ENCODE results near the gene CLCN6. TPM values are rescaled to one million over a fixed set of nuclear protein-coding genes. Genes with fewer than 3 reads are reported as not detected.

CLCN6 gene
- total and polyA plus RNA-seq, 10 of the 15 experiments (the other 5 are each of a cell fraction or from before 2014, with no cell fraction given), result 2.2 to 20.9 (median 10.2) TPM

- Histone ChIP-seq H3K9ac (ENCODE audit: control insufficient read depth, insufficient read depth, low read length) (no peak overlapping the region), H3K9me3 (replicated peaks; ENCODE audit: control insufficient read depth, insufficient read depth, low read length) (no peaks in the 10 kb centered on the region), H3K4me1 (ENCODE audit: control insufficient read depth, insufficient read depth, low read length) (peaks cover 8% of the 10 kb centered on the region), H3K27me3 (replicated peaks in 1 of 2; ENCODE audit: control insufficient read depth in 2 of 2, insufficient read depth in 2 of 2, low read length in 1 of 2) (no peaks in the 10 kb centered on the region), H3K27ac (ENCODE audit: control insufficient read depth, insufficient read depth) (no peak overlapping the region), H3K4me2 (ENCODE audit: control insufficient read depth, insufficient read depth) (no peak overlapping the region), H2AFZ (ENCODE audit: control insufficient read depth, low read depth, low read length) (no peak overlapping the region), H3K79me2 (ENCODE audit: control insufficient read depth, insufficient read depth, low read length) (peaks cover 11% of the 10 kb centered on the region), H3K36me3 (ENCODE audit: control insufficient read depth in 2 of 2, insufficient read depth in 2 of 2, low read length in 1 of 2) (peaks cover 0 to 5% of the 10 kb centered on the region in 2 experiments; a peak in 3 of 4 replicates), H4K20me1 (ENCODE audit: control insufficient read depth, insufficient read depth) (no peaks in the 10 kb centered on the region), H3K4me3 (no peak overlapping the region)
- no peak for DNase-seq (ENCODE audit: low read depth, low spot score)
- no peak for ATAC-seq
- BruUV-seq (replicated peaks), result no TSS peak
- no peak for FAIRE-seq
- CTCF ChIA-PET, result no interaction called here
- RAD21 ChIA-PET (ENCODE audit: unreplicated experiment), result no interaction called here
- WGBS (ENCODE audit: insufficient coverage, insufficient replicate concordance, low lambda C conversion rate, missing lambda C conversion rate), result 93% methylated on average over 8 of the region's 8 CpGs
- SMC1A ChIA-PET (ENCODE audit: uncharacterized antibody, unreplicated experiment), result no interaction called here
- TF ChIP-seq POU2F2 (IDR thresholded peaks at IDR 0.05; ENCODE audit: borderline replicate concordance, low read depth, low read length), result no peak
- TF ChIP-seq HDAC6 (IDR thresholded peaks at IDR 0.05; ENCODE audit: unreplicated experiment), result no peak
- no peak for TF ChIP-seq ELK1 (IDR thresholded peaks at IDR 0.05; ENCODE audit: low read depth, low read length)
- no peak for TF ChIP-seq ZBTB33 (IDR thresholded peaks at IDR 0.05)
- no peak for TF ChIP-seq EP300 (IDR thresholded peaks at IDR 0.05; ENCODE audit: borderline replicate concordance in 1 of 2, control insufficient read depth in 1 of 2, low read depth in 2 of 2, low read length in 2 of 2)
- no peak for TF ChIP-seq CBX3 (IDR thresholded peaks at IDR 0.05; ENCODE audit: borderline replicate concordance, low read depth)
- no peak for TF ChIP-seq RCOR1 (conservative IDR thresholded peaks at IDR 0.05; ENCODE audit: low read depth, low read length)
- no peak for TF ChIP-seq BMI1 (IDR thresholded peaks at IDR 0.05; ENCODE audit: borderline replicate concordance)
- no peak for TF ChIP-seq PRDM15 (CRISPR knock-in tag; IDR thresholded peaks at IDR 0.05)
- TF ChIP-seq MAX (IDR thresholded peaks at IDR 0.05; ENCODE audit: low read depth, low read length), result no peak
- TF ChIP-seq USF1 (IDR thresholded peaks at IDR 0.05; ENCODE audit: borderline replicate concordance, extremely low read length, insufficient read depth, low read depth, low read length), result no peak
- no peak for TF ChIP-seq RAD21 (IDR thresholded peaks at IDR 0.05; ENCODE audit: insufficient read depth, low read depth, low read length)
- no peak for TF ChIP-seq IRF3 (IDR thresholded peaks at IDR 0.05)
- TF ChIP-seq BACH1 (IDR thresholded peaks at IDR 0.05; ENCODE audit: borderline replicate concordance), result no peak
- no peak for TF ChIP-seq PML (IDR thresholded peaks at IDR 0.05; ENCODE audit: low read length)
- TF ChIP-seq IKZF1 (conservative IDR thresholded peaks at IDR 0.05), result no peak
- POLR2A ChIA-PET, result no interaction called here
- in situ Hi-C loops (cut with MboI), result no loop called here
- intact Hi-C loops (cut with micrococcal nuclease; ENCODE audit: unreplicated experiment), result no loop called here
These were observed 5.6 kb upstream of the CLCN6 start for GRCh38 chr1:11800391-11800755.
